Right lobe of liver (tissue), 4 donors: ENCODE results near the gene TMEM140.
"Not testable (repeated sequence)": the region's sequence is repeated elsewhere in the genome, so short reads cannot be mapped to it uniquely, and the experiment has no call there.

Experiments used
- CTCF ChIP-seq, 4 donors: fragments of 200-600 bp in 3 of 4; fragments of 450-650 bp in 1 of 4; IDR thresholded peaks; one replicate each; pipeline versions ENCODE4 v1.5.1 to v1.8.0; 2016 to 2022; ENCODE audit warnings: antibody characterized with exemption in 4 of 4, mild to moderate bottlenecking in 2 of 4
- POLR2A ChIP-seq: fragments of 450-650 bp; IDR thresholded peaks from one replicate; pipeline ENCODE4 v1.6.1; 2017; ENCODE audit warnings: antibody characterized with exemption, mild to moderate bottlenecking
- donor health status: DM: no; HTN: no; CAD: no.
- donor health status: DM: no; HTN: no; CAD: no.
- donor health status: DM: no; HTN: yes; CAD: no.

- not testable (repeated sequence) for TF ChIP-seq CTCF (IDR thresholded peaks at IDR 0.05); POLR2A
Measured at GRCh38 chr7:135124631-135125030, 23.2 kb upstream of the TMEM140 start.
